IPS-20b (cell line): ENCODE results near the gene ADAMTS2.

Experiments used
- H3K27ac ChIP-seq: one replicate; pipeline ENCODE4 v1.5.1; 2013; ENCODE audit warnings: low read length
- H3K27me3 ChIP-seq: 2 replicates; pipeline ENCODE4 v1.6.1; 2013; ENCODE audit warnings: mild to moderate bottlenecking, low read length, inconsistent platforms; ENCODE audit not compliant: insufficient read depth
- H3K36me3 ChIP-seq: 2 replicates; pipeline ENCODE4 v1.6.1; 2013; ENCODE audit warnings: low read depth, mild to moderate bottlenecking, inconsistent platforms, low read length, moderate library complexity; ENCODE audit not compliant: insufficient read depth
- H3K4me1 ChIP-seq: 2 replicates; pipeline ENCODE4 v1.6.1; 2013; ENCODE audit warnings: mild to moderate bottlenecking, control low read depth, inconsistent platforms, low read length, moderate library complexity; ENCODE audit not compliant: insufficient read depth
- H3K4me3 ChIP-seq: 2 replicates; pipeline ENCODE4 v1.5.1; 2013; ENCODE audit warnings: mild to moderate bottlenecking, low read length, inconsistent platforms
- H3K9ac ChIP-seq: 2 replicates; pipeline ENCODE4 v1.6.1; 2013; ENCODE audit warnings: low read depth, mild to moderate bottlenecking, inconsistent platforms, low read length, moderate library complexity
- H3K9me3 ChIP-seq: 2 replicates; pipeline ENCODE4 v1.6.1; 2013; ENCODE audit warnings: mild to moderate bottlenecking, low read depth, low read length, inconsistent platforms; ENCODE audit not compliant: insufficient read depth

The ADAMTS2 gene

GRCh38 chr5:179318221-179318955 is 26.9 kb downstream of the ADAMTS2 start:
- H3K9ac ChIP-seq: no peak overlapping the region
- H3K9me3 ChIP-seq: no peaks in the 10 kb centered on the region
- no peak overlapping the region for H3K27ac ChIP-seq
- no peak overlapping the region for H3K4me3 ChIP-seq
- no peaks in the 10 kb centered on the region for H3K36me3 ChIP-seq
- H3K4me1 ChIP-seq: no peaks in the 10 kb centered on the region
- H3K27me3 ChIP-seq: no peaks in the 10 kb centered on the region

- Histone ChIP-seq H3K4me3 (no peak overlapping the region), H3K36me3 (no peaks in the 10 kb centered on the region), H3K27ac (no peak overlapping the region), H3K9ac (no peak overlapping the region), H3K4me1 (no peaks in the 10 kb centered on the region), H3K9me3 (no peaks in the 10 kb centered on the region), H3K27me3 (no peaks in the 10 kb centered on the region)
Observed at GRCh38 chr5:179317411-179318220, 27.6 kb downstream of the ADAMTS2 start.

GRCh38 chr5:179316982-179317381 is 28.3 kb downstream of the ADAMTS2 start:
- no peak overlapping the region for H3K9ac ChIP-seq
- no peaks in the 10 kb centered on the region for H3K9me3 ChIP-seq
- H3K4me1 ChIP-seq: no peaks in the 10 kb centered on the region
- H3K36me3 ChIP-seq: no peaks in the 10 kb centered on the region
- H3K4me3 ChIP-seq: no peak overlapping the region
- no peak overlapping the region for H3K27ac ChIP-seq
- H3K27me3 ChIP-seq: no peaks in the 10 kb centered on the region

- H3K36me3 ChIP-seq: no peaks in the 10 kb centered on the region
- H3K27ac ChIP-seq: no peak overlapping the region
- H3K9me3 ChIP-seq: no peaks in the 10 kb centered on the region
- H3K4me1 ChIP-seq: no peaks in the 10 kb centered on the region
- no peak overlapping the region for H3K4me3 ChIP-seq
- H3K27me3 ChIP-seq: no peaks in the 10 kb centered on the region
- no peak overlapping the region for H3K9ac ChIP-seq
Observed at GRCh38 chr5:179316111-179316551, 29.1 kb downstream of the ADAMTS2 start.

GRCh38 chr5:179315356-179315890 is 29.8 kb downstream of the ADAMTS2 start:
- Histone ChIP-seq H3K4me3 (no peak overlapping the region), H3K9me3 (no peaks in the 10 kb centered on the region), H3K36me3 (no peaks in the 10 kb centered on the region), H3K27ac (no peak overlapping the region), H3K27me3 (no peaks in the 10 kb centered on the region), H3K9ac (no peak overlapping the region), H3K4me1 (no peaks in the 10 kb centered on the region)

- H3K27ac ChIP-seq: no peak overlapping the region
- no peak overlapping the region for H3K4me3 ChIP-seq
- no peaks in the 10 kb centered on the region for H3K36me3 ChIP-seq
- H3K9me3 ChIP-seq: no peaks in the 10 kb centered on the region
- H3K27me3 ChIP-seq: no peaks in the 10 kb centered on the region
- no peak overlapping the region for H3K9ac ChIP-seq
- no peaks in the 10 kb centered on the region for H3K4me1 ChIP-seq
Observed at GRCh38 chr5:179314606-179315355, 30.5 kb downstream of the ADAMTS2 start.

GRCh38 chr5:179313849-179314521 is 31.3 kb downstream of the ADAMTS2 start:
- Histone ChIP-seq H3K4me1 (no peaks in the 10 kb centered on the region), H3K4me3 (no peak overlapping the region), H3K36me3 (no peaks in the 10 kb centered on the region), H3K9me3 (no peaks in the 10 kb centered on the region), H3K27ac (no peak overlapping the region), H3K27me3 (no peaks in the 10 kb centered on the region), H3K9ac (no peak overlapping the region)

- no peaks in the 10 kb centered on the region for H3K9me3 ChIP-seq
- no peaks in the 10 kb centered on the region for H3K27me3 ChIP-seq
- no peaks in the 10 kb centered on the region for H3K36me3 ChIP-seq
- no peak overlapping the region for H3K27ac ChIP-seq
- H3K4me3 ChIP-seq: no peak overlapping the region
- no peak overlapping the region for H3K9ac ChIP-seq
- no peaks in the 10 kb centered on the region for H3K4me1 ChIP-seq
Observed at GRCh38 chr5:179312557-179313235, 32.6 kb downstream of the ADAMTS2 start.

- Histone ChIP-seq H3K9ac (no peak overlapping the region), H3K36me3 (no peaks in the 10 kb centered on the region), H3K4me3 (no peak overlapping the region), H3K4me1 (no peaks in the 10 kb centered on the region), H3K27ac (no peak overlapping the region), H3K27me3 (no peaks in the 10 kb centered on the region), H3K9me3 (no peaks in the 10 kb centered on the region)
Observed at GRCh38 chr5:179311581-179311980, 33.7 kb downstream of the ADAMTS2 start.

- Histone ChIP-seq H3K27me3 (no peaks in the 10 kb centered on the region), H3K9ac (no peak overlapping the region), H3K36me3 (no peaks in the 10 kb centered on the region), H3K27ac (no peak overlapping the region), H3K4me1 (no peaks in the 10 kb centered on the region), H3K4me3 (no peak overlapping the region), H3K9me3 (no peaks in the 10 kb centered on the region)
Observed at GRCh38 chr5:179311091-179311470, 34.2 kb downstream of the ADAMTS2 start.
